Measurements from ENCODE around the gene HBS1L.

HBS1L gene

DNA sequence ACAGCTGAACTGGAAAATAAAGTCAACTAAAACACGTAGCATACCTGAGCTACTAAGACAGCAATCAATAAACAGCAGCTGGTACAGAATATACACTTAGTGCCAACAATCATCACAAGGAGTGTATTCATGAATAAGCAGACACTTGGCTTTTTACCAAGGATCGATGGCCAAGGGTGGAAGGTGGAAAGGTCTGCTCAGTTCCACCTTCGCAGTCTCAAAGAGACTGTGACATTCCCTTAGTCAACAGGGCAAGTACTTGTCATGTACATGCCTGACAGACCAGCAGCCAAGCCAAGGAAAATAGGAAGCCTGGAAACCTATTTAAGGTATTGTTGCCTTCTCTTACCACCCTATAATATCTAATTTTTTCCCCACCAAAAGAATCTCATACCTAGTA is 21.4 kb downstream of the HBS1L start:
- DNase-seq, result no peak

DNA sequence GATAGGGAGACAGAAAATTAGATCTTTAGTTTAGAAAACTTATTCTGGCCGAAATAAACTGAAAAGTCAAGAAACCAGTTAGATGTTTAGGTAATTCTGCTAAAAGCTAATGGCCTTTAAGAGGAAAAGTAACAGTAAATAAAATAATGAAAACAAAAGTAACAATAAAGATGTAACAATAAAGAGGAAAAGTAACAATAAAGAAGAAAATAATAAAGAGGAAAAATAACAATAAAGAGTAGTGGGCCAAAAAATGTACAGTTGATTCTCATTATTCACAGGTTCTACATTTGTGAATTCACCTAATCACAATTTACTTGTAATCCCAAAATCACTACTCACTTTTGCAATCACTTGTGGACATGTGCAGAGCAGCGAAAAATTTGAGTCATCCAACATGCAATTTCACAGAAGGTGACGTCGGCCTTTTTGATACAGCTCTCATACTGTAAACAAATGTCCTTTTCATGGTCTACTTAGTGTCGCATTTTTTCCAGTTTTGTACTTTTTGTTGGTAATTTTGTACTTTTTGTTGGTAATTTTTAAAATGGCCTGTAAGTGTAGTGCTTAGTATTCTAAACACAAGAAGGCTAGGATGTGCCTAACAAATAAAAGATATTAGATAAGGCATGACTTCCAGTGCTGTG is 24.0 kb downstream of the HBS1L start:
- DNase-seq, result no peak

DNA sequence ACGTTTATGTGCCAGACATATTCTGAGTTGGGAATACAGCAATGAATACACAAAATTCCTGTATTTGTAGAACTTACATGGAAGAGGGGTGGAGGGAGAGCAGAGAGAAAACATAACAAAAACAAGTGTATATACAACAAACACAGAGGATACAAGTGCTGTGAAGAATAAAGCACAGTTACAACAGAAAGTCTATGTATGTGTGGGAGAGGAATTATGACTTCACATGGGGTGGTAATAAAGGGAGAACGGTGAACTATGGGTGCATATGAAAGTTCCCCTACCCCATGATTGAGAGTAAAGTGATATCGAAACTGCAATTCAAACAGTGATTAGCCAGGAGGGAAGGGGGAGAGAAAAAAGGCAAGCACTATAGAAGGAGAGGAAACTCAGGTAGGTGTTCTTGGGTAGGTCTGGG is 24.6 kb downstream of the HBS1L start:
- no peak for DNase-seq

DNA sequence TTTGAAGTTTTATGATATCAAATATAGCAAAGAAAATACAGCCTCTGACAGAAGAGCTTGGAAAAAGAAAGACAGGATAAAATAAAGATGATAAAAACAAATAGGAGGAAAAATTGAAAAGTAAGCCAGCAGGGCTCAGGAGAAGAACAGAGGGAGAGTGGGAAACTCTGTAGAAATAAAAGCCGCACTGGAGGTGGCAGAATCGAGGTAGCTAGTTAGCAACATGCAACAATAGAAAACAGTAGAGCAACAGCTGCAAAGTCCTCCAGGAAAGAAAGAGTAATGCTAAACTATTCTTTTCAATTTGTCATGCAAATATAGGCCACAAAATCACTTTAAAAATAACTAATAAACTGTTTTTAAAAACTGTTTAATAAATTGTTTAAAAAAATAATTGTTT is 28.8 kb downstream of the HBS1L start:
- no peak for DNase-seq

DNA sequence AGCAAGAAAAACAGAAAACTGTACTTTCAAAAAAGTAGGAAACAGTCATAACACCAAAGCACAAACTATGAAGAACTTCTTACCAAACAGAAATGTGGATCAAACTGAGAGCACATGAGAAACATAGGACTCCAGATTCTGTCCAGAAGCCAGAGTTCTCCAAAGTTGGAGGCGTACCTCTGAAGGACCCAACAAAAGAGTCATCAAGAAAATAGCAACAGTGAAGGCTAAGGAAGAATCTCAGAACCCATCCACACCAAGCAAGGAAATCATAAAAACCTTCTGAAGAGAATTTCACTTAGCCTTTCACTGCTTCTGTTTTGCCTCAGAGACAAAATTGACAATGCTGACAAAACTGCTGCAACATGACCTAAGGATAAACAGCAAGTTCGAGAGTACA is 29.4 kb downstream of the HBS1L start:
- DNase-seq, result no peak

DNA sequence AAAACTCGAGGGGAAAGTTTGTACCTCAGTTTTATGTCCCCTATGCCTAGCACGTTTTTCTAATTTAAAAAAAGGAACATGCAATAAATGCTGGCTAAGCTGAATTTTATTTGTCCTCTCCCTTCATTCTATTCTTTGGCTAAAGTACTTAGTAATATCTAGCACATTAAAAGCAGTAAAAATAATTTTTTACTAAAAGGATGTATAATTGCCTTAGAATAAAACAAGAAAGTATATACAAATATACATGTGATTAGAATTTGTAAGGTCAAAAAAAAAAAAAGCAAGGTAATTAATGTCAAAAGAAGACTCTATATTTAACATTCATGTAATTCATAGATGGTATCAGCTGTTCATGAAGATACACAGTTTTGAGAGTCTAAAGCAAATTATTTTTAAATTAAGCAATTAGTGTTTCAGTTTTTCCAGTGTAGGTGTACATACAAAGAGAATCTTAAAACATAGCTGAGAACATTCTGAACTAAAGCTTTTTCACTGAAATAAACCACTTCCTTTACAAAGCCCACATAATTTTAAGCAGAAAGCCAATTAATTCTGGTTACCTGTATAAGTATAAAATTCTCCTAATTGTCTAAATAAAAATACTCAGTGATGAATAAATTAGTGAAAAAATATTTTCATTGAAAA is 32.4 kb downstream of the HBS1L start:
- DNase-seq, result no peak

DNA sequence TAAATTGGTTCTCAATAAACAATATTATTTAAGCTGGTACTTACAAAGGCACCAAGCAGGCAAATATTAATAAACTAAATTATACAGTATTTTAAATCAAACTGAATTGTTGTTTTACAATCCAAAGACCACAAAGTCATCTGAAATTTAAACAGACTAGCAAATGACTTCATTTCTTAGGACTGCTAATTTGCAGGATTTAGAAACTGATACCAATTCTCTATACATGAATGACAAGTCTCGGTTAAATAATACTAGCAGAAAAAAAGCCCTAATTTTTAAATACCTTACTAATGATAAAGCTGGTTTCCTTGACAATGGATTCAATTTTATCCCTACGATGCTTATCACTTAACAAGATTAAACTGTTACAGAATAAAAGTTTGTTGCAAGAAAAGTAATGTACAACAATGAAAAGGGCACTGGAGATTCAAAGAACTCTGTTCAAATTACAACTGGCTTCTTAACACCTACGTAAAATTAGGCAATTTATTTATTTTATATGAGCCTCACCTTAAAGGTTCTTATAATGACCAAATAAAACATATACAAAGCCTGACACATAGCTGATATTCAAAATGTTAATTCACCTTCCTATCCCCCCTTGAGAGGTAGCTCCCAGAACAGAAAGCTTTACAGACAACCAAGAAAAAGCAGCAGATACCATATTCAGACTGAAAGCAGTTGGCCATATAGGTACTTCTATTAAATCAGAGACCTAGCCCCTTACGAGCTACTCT is 33.1 kb downstream of the HBS1L start:
- DNase-seq, result no peak

DNA sequence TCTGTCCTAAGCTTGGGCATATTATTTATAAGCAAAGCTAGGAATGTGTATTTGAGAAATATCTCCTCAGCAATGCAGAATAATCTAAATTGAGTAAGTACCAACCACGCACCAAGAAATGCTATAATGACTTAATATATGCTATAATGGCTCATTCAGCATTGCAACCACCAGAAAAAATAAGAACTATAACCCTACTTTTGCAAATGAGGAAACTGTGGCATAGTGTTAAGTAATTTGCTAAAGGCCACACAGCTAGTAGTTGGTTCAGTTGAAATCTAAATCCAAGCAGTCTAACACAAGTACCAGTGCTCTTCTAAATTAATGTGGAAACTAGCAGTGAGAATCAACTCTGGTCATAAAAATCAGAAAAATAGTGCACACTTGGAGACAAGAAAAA is 35.7 kb downstream of the HBS1L start:
- DNase-seq, result no peak

DNA sequence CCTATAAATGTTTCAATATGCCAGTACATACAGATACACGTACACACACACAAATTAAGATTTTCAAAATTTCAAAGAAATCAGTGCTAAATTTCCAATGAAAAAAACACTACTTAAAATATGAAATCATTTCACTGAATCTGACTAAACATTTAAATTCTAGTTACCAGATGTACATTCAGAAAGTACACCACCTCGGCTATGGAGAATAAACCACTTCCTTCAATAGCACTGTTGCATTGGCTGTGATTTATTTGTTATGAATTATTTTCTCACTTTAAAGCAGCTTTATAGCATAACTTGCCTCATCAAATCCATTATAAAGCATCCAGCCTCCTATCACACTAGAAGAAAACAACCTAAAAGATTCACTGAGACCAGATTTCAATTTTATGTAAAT is 36.6 kb downstream of the HBS1L start:
- DNase-seq, result no peak

DNA sequence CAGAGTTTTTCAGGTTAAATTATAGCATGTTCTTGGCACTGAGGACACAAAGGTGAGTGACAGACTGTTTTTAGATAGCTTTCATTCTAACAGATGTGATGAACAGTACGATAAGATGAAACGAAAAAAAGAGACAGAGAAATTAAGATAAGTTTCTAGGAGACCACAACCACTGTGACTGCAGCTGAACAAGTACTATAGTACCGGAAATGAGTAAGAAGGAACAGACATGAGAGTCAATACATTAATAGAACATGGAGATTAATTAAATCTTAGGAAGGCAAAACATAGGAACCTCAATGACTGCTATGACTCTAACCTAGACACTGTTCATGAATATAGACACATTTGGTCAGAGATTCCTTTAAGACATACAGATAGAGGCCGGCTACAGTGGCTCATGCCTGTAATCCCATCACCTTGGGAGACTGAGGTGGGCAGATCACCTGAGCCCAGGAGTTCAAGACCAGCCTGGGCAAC is 40.2 kb downstream of the HBS1L start:
- DNase-seq, result no peak

DNA sequence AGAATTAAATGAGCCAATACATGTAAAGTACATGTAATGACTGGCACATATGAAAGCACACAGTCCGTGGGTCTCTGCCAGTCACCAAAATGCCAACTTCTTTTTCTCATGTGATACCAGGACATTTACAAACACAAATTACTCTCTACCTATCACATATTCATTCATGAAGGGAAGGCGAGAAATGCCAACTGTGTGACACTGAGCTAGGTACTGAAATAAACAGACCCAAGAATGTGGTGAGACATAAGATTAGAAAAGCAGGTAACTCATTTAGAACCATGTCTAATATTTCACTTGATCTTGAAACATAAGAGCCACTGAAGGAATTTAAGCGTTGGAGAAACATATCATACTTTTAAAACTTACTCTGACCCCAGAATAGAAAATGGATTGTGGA is 41.4 kb downstream of the HBS1L start:
- no peak for DNase-seq

DNA sequence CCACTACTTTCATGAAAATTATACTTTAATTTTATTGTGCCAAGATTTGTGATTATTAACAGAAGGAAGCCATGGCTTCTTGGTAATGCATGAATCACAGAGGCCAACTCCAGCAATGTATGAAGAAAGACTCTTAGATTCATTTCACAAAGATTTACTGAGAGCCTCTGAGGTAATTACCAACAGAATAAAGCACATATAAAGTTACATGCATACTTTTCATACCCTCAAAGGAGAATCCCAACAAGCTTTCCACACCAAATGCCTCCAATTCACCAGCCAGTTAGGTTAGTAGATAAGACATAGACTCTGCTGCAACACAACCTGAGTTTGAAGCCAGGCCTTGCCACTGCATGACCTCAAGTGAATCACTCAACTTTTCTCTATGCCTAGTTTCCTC is 41.9 kb downstream of the HBS1L start:
- DNase-seq, result no peak

DNA sequence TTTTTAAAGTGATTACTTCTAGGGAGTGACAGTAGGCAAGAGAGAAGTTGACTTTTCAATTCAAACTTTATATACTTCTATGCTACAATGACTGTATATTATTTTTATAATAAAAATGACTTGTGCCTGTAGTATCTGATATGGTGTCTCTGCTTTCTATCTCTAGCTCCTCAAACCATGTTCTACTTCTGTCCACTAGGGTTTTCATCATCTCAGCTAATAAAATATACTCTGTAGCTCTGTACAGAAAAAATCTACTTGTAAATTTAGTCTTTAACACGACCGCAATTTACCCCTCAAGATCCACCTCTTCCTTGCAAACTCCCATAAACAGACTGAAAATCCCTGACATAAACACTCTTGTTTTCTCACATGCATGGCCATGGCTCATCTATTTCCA is 42.3 kb downstream of the HBS1L start:
- no peak for DNase-seq

DNA sequence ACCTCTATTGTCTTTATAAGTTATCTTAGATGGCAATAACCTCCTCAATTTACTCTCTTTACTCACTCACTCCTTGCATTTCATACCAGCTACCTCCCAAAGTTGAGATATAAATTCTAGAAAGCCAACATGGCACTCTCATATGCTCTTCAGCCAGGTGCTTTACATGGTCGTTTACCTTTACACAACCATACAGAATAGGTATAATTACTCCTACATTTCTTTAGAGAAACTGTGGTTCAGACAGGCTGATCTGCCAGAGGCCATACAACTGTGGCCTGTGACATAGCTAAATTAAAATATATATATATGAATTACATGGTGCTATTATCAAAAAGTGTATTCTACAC is 45.7 kb downstream of the HBS1L start:
- DNase-seq, result no peak

DNA sequence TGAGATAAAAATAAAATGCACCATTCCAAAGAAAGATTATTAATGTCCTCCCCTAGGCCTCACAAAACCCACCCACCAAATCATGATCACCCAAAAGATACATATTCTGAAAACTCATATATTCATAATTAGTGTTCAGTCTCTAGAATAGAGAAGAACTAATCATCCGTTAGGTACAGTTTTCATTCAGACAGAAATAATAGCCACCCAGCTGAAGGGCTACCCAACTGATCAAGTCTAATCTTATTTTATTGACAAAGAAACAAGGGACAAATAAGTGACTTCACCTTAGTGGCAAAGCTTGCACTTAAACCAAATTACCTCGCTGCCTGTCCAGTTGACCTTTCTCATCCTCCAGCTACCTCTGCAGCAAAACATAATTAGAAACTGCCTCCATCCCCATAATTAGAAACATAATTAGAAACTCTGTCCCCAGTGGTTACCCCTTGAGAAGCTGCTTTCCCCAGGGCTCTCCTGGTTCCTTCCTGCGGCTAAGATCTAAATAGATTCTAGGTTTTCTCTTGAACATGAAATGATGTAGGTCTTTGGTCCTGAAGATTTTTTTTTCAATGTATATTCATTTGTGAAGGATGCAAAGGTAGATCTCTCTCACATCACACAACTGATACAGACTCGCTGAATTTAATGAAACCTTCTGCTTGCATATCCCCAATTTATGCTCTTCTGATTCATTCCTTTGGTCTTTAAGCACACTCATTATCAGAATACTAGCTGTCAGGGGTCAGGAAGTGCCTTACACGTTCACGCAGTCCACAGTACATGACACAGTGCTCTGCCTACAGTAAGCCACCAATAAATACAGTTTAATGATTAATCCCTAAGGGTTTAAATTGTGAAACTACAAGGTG is 46.3 kb downstream of the HBS1L start:
- DNase-seq, result no peak

DNA sequence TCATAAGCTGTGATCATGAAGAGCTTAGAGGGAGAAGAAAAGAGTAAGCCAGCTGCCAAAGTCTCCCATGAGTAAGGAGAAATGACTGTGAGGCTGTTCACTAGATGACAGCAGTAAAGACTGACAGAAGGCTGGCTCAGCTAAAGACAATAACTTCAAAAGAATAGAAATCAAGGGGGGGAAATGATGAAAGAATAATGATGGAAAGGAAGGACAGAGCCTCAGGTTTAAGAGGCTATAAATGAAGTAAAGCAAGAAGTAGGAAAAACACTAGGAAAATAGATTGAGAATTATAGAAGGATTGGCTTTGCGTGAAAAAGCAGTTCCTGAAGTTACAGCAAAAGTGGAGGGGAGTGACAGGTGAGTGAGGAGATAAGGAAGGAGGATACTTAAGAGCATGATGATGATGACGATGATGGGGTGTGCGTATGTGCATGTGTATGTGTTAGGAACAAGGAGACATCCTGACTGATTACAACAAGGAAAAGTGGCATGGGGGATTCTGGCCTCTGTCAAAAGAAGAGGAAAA is 48.2 kb downstream of the HBS1L start:
- no peak for DNase-seq

DNA sequence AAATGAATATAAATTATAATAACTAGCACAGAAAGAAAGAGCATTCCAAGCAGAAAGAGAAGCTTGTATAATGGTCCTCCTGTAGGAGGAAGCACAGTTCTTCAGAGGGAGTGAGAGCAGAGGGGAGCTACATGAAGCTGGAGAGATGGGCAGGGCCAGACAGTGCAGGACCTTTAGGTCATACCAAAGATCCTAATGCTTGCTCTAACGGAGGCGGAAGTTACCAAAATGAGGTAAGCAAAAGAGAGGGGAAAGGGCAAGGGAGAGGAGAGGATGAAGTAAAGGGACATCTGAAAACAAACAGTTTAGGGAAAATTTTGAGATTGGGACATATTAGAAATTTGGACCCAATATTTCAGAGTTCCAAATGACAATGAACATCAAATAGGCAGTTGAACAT is 50.2 kb downstream of the HBS1L start:
- no peak for DNase-seq

DNA sequence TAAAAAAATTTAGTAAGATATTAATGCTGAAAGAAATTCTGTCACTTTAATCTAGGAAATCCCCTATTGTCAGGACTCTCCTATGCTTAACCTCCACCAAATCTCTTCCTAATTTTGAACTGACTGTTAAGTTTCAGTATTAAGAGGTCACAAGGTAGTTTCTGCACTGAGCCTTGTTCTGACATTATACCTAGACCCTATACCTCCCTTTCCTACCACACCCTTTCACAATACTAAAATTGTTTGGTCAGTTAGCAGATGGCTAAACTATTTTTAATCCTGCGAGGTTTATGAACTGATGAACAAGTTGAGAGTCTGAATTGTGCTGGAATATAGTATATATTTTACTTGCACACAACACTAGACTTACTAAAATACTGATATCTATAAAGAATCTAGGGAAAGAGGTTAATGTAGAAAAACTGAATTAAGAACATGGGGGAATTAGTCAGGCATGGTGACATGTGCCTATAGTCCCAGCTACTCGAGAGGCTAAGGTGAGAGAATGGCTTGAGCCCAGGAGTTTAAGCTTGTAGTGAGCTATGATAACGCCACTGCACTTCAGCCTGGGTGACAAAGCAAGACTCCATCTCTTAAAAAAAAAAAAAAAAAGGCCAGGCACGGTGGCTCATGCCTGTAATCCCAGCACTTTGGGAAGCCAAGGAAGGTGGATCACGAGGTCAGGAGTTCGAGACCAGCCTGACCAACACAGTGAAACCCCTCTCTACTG is 51.5 kb downstream of the HBS1L start:
- no peak for DNase-seq

DNA sequence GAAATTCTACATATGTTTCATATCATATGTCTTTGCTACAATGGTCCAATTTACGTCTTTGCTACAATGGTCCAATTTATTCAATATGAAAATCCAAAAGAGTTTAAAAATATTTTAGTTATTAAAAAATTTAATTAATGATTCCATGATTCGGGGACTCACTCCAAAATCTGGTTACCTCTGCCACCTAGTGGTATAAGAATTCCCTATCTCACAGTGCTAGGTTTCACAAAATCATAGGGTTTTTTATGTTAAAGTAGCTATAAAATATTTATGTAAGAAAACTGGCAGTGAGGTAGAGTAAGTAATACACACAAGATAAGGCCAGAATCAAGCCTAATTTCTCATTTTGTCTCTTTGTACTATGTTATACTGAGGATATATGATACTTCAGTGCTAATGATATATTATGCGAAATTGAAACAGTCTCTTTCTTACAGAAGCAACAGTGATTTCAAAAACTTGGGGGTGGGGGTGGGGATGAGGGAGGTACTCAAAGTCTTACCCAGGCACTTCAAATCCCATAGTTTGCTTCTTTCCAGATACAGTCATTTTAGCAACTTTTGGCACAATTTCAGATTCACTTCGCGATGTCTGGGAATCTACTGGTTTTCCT is 52.3 kb downstream of the HBS1L start:
- DNase-seq, result no peak

DNA sequence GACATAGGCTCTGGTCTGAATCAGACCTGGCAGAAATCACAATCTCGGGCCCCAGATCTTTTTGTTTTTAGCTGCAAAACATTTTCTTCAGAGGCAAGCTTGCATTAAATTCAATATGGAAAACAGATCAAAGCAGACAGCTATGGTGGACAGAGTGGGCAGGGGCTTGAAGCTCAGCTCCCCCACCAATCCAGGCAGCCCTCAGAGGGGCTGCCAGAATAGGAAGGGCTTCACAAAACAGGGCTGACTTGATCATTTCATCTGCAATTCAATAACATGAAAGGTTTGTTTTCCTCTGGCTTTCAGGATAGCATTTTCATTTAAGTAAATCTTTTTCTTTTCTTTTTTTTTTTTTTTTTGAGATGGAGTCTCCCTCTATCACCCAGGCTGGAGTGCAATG is 55.5 kb downstream of the HBS1L start:
- DNase-seq, result no peak

DNA sequence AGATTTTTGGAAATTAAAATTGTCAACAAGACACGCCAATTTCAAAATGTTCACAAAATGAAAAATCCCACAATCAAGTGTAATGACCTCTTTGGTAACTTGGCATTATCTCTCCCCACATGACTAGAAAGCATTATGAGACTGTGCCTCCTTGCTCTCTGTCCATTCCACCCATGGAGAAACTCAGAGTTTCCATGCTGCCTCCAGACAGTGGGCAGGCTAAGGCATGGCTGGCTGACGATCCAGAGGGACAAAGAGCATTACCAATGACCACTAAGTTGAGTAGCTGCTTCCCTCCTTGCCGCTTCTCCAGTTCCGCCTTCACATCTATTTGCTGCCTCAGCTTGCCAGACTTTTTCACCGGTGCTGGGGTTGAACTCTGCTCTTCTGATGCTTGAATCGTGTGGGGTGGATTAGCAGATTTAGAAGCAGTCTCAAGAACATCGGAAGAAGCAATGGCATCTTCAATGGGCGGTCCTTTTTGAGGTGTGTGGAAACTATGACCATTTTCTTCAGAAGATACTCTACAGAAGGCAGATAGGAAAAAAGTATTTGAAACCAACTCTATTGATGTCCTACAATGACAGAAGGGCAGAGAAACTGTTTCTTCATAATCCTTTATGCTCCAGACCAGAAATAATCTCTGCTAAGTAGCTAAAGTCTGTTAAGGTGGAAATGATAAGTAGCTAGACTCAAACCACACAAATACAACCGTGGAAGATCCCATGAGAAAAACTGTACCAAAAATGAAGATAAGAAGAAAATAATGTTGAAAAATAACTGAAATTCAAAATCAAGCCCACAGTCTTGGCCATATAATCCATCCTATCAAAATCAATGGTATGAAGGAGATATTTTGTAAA is 57.3 kb downstream of the HBS1L start:
- DNase-seq, result no peak
